HEK293 (cell line): ENCODE data around the gene PCSK6.

Experiments used
- BCL11A ChIP-seq: fragments of 450-650 bp; formaldehyde crosslinking; IDR thresholded peaks from 2 replicates; pipeline ENCODE4 v1.5.1; 2016; ENCODE audit warnings: low read depth, missing biosample characterization, missing genetic modification characterization
- FEZF1 ChIP-seq: fragments of 450-650 bp; formaldehyde crosslinking; IDR thresholded peaks from 2 replicates; pipeline ENCODE4 v1.5.1; 2016; ENCODE audit warnings: missing biosample characterization, missing genetic modification characterization
- KLF1 ChIP-seq: fragments of 450-650 bp; formaldehyde crosslinking; IDR thresholded peaks from 2 replicates; pipeline ENCODE4 v1.5.1; 2016; ENCODE audit warnings: missing biosample characterization, missing genetic modification characterization
- KLF7 ChIP-seq: fragments of 450-650 bp; formaldehyde crosslinking; IDR thresholded peaks from 2 replicates; pipeline ENCODE4 v1.5.1; 2016; ENCODE audit warnings: missing biosample characterization, missing genetic modification characterization, borderline replicate concordance
- ZBTB20 ChIP-seq: fragments of 450-650 bp; formaldehyde crosslinking; IDR thresholded peaks from 2 replicates; pipeline ENCODE4 v1.5.1; 2016; ENCODE audit warnings: missing biosample characterization, missing genetic modification characterization
- ZIC2 ChIP-seq: fragments of 450-650 bp; formaldehyde crosslinking; IDR thresholded peaks from 2 replicates; pipeline ENCODE4 v1.5.1; 2016; ENCODE audit warnings: missing biosample characterization, missing genetic modification characterization
- ZNF132 ChIP-seq: fragments of 450-650 bp; formaldehyde crosslinking; IDR thresholded peaks from 2 replicates; pipeline ENCODE4 v1.5.1; 2017; ENCODE audit warnings: missing biosample characterization, missing genetic modification characterization, borderline replicate concordance
- ZNF211 ChIP-seq: fragments of 450-650 bp; formaldehyde crosslinking; IDR thresholded peaks from 2 replicates; pipeline ENCODE4 v1.5.1; 2016; ENCODE audit warnings: low read depth, missing biosample characterization, missing genetic modification characterization
- ZNF266 ChIP-seq: fragments of 450-650 bp; formaldehyde crosslinking; IDR thresholded peaks from 2 replicates; pipeline ENCODE4 v1.5.1; 2016; ENCODE audit warnings: missing biosample characterization, missing genetic modification characterization, low read depth
- ZNF335 ChIP-seq: fragments of 450-650 bp; formaldehyde crosslinking; conservative IDR thresholded peaks from 2 replicates; pipeline ENCODE4 v1.5.1; 2016; ENCODE audit warnings: missing biosample characterization, missing genetic modification characterization
- ZNF391 ChIP-seq: fragments of 450-650 bp; formaldehyde crosslinking; IDR thresholded peaks from 2 replicates; pipeline ENCODE4 v1.5.1; 2016; ENCODE audit warnings: low read depth, missing biosample characterization, missing genetic modification characterization, borderline replicate concordance
- ZNF433 ChIP-seq: fragments of 450-650 bp; formaldehyde crosslinking; IDR thresholded peaks from 2 replicates; pipeline ENCODE4 v1.5.1; 2016; ENCODE audit warnings: missing biosample characterization, missing genetic modification characterization, low read depth
- ZNF514 ChIP-seq: fragments of 450-650 bp; formaldehyde crosslinking; IDR thresholded peaks from 2 replicates; pipeline ENCODE4 v1.5.1; 2016; ENCODE audit warnings: missing biosample characterization, missing genetic modification characterization
- ZNF521 ChIP-seq: fragments of 450-650 bp; formaldehyde crosslinking; IDR thresholded peaks from 2 replicates; pipeline ENCODE4 v1.5.1; 2017; ENCODE audit warnings: missing biosample characterization, mild to moderate bottlenecking, missing genetic modification characterization
- ZNF623 ChIP-seq: fragments of 450-650 bp; formaldehyde crosslinking; IDR thresholded peaks from 2 replicates; pipeline ENCODE4 v1.5.1; 2016; ENCODE audit warnings: missing biosample characterization, missing genetic modification characterization
- ZNF776 ChIP-seq: fragments of 450-650 bp; formaldehyde crosslinking; IDR thresholded peaks from 2 replicates; pipeline ENCODE4 v1.5.0; 2017; ENCODE audit warnings: missing biosample characterization, missing genetic modification characterization, borderline replicate concordance
- TF ChIP-seq, protein P1 (sequence below): fragments of 450-650 bp; formaldehyde crosslinking; IDR thresholded peaks from 2 replicates; pipeline ENCODE4 v1.5.1; 2016; ENCODE audit warnings: missing biosample characterization, missing genetic modification characterization
- TF ChIP-seq, protein P2 (sequence below): fragments of 450-650 bp; formaldehyde crosslinking; IDR thresholded peaks from 2 replicates; pipeline ENCODE4 v1.5.1; 2016; ENCODE audit warnings: missing biosample characterization, missing genetic modification characterization
- TF ChIP-seq, protein P3 (sequence below): fragments of 450-650 bp; formaldehyde crosslinking; IDR thresholded peaks from 2 replicates; pipeline ENCODE4 v1.5.1; 2017; ENCODE audit warnings: missing biosample characterization, mild to moderate bottlenecking, missing genetic modification characterization, moderate library complexity
- TF ChIP-seq, protein P4 (sequence below): fragments of 450-650 bp; formaldehyde crosslinking; IDR thresholded peaks from 2 replicates; pipeline ENCODE4 v1.5.1; 2016; ENCODE audit warnings: missing biosample characterization, missing genetic modification characterization
- TF ChIP-seq, protein P5 (sequence below): fragments of 450-650 bp; formaldehyde crosslinking; IDR thresholded peaks from 2 replicates; pipeline ENCODE4 v1.5.1; 2016; ENCODE audit warnings: missing biosample characterization, missing genetic modification characterization
- TF ChIP-seq, protein P6 (sequence below): fragments of 450-650 bp; formaldehyde crosslinking; IDR thresholded peaks from 2 replicates; pipeline ENCODE4 v1.5.1; 2016; ENCODE audit warnings: missing biosample characterization, missing genetic modification characterization

PCSK6 gene

DNA sequence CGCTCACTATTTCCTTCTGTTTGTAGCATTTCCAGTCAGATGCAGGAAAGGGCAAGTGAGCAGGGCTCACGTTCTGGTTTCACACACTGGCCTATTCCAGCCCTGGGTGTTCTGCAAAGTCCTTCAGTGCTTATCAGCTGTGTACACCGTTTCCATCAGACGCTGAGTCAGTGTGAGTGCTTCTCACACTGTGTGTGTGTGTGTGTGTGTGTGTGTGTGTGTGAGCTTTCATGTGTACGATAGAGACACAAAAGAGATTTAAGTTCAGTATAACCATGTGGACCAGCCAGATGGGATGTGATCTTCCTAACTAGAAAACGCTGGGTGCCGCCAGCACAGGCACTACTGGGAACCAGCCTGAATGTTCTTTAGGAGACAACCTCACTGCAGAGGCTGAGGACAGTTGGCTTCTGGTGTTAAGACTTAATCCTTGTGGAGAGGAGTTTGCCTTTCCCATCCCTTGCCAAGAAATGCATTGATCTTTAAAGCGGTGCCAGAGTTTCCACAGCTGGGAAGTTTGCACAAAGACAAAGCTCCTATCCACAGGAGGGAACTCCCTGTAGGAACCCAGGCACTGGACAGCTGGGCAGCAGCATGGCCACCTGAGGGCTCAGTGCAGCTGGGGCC lies 233.8 kb downstream of the PCSK6 start (continued):
- TF ChIP-seq, protein P1, sequence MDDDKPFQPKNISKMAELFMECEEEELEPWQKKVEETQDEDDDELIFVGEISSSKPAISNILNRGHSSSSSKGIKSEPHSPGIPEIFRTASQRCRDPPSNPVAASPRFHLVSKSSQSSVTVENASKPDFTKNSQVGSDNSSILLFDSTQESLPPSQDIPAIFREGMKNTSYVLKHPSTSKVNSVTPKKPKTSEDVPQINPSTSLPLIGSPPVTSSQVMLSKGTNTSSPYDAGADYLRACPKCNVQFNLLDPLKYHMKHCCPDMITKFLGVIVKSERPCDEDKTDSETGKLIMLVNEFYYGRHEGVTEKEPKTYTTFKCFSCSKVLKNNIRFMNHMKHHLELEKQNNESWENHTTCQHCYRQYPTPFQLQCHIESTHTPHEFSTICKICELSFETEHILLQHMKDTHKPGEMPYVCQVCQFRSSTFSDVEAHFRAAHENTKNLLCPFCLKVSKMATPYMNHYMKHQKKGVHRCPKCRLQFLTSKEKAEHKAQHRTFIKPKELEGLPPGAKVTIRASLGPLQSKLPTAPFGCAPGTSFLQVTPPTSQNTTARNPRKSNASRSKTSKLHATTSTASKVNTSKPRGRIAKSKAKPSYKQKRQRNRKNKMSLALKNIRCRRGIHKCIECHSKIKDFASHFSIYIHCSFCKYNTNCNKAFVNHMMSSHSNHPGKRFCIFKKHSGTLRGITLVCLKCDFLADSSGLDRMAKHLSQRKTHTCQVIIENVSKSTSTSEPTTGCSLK (tag by site-specific recombination): no peak
- TF ChIP-seq, protein P2, sequence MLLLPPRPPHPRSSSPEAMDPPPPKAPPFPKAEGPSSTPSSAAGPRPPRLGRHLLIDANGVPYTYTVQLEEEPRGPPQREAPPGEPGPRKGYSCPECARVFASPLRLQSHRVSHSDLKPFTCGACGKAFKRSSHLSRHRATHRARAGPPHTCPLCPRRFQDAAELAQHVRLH: no peak
- TF ChIP-seq, protein P3, sequence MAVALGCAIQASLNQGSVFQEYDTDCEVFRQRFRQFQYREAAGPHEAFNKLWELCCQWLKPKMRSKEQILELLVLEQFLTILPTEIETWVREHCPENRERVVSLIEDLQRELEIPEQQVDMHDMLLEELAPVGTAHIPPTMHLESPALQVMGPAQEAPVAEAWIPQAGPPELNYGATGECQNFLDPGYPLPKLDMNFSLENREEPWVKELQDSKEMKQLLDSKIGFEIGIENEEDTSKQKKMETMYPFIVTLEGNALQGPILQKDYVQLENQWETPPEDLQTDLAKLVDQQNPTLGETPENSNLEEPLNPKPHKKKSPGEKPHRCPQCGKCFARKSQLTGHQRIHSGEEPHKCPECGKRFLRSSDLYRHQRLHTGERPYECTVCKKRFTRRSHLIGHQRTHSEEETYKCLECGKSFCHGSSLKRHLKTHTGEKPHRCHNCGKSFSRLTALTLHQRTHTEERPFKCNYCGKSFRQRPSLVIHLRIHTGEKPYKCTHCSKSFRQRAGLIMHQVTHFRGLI: no peak
- no peak for TF ChIP-seq ZNF623 (tag by site-specific recombination)
- TF ChIP-seq KLF7 (tag by site-specific recombination): no peak
- TF ChIP-seq, protein P4, sequence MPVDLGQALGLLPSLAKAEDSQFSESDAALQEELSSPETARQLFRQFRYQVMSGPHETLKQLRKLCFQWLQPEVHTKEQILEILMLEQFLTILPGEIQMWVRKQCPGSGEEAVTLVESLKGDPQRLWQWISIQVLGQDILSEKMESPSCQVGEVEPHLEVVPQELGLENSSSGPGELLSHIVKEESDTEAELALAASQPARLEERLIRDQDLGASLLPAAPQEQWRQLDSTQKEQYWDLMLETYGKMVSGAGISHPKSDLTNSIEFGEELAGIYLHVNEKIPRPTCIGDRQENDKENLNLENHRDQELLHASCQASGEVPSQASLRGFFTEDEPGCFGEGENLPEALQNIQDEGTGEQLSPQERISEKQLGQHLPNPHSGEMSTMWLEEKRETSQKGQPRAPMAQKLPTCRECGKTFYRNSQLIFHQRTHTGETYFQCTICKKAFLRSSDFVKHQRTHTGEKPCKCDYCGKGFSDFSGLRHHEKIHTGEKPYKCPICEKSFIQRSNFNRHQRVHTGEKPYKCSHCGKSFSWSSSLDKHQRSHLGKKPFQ (tag by site-specific recombination): peak; percentile 75; the same call in 1 of the 2 replicates
- no peak for TF ChIP-seq ZNF132
- no peak for TF ChIP-seq ZNF211 (tag by site-specific recombination)
- peak; percentile 20; the same call in 1 of the 2 replicates for TF ChIP-seq ZNF335
- no peak for TF ChIP-seq ZNF266 (tag by site-specific recombination)
- TF ChIP-seq, protein P5, sequence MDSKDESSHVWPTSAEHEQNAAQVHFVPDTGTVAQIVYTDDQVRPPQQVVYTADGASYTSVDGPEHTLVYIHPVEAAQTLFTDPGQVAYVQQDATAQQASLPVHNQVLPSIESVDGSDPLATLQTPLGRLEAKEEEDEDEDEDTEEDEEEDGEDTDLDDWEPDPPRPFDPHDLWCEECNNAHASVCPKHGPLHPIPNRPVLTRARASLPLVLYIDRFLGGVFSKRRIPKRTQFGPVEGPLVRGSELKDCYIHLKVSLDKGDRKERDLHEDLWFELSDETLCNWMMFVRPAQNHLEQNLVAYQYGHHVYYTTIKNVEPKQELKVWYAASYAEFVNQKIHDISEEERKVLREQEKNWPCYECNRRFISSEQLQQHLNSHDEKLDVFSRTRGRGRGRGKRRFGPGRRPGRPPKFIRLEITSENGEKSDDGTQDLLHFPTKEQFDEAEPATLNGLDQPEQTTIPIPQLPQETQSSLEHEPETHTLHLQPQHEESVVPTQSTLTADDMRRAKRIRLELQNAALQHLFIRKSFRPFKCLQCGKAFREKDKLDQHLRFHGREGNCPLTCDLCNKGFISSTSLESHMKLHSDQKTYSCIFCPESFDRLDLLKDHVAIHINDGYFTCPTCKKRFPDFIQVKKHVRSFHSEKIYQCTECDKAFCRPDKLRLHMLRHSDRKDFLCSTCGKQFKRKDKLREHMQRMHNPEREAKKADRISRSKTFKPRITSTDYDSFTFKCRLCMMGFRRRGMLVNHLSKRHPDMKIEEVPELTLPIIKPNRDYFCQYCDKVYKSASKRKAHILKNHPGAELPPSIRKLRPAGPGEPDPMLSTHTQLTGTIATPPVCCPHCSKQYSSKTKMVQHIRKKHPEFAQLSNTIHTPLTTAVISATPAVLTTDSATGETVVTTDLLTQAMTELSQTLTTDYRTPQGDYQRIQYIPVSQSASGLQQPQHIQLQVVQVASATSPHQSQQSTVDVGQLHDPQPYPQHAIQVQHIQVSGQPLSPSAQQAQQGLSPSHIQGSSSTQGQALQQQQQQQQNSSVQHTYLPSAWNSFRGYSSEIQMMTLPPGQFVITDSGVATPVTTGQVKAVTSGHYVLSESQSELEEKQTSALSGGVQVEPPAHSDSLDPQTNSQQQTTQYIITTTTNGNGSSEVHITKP (tag by site-specific recombination): no peak
- TF ChIP-seq ZBTB20: no peak; the same call in 1 of the 2 replicates
- TF ChIP-seq ZNF521 (tag by site-specific recombination): no peak
- no peak for TF ChIP-seq ZNF776 (tag by site-specific recombination)
- TF ChIP-seq ZNF433 (tag by site-specific recombination): no peak
- TF ChIP-seq ZIC2 (tag by site-specific recombination): peak; percentile 17; the same call in 1 of the 2 replicates
- no peak for TF ChIP-seq BCL11A (tag by site-specific recombination)
- TF ChIP-seq KLF1 (tag by site-specific recombination): no peak
- TF ChIP-seq, protein P6, sequence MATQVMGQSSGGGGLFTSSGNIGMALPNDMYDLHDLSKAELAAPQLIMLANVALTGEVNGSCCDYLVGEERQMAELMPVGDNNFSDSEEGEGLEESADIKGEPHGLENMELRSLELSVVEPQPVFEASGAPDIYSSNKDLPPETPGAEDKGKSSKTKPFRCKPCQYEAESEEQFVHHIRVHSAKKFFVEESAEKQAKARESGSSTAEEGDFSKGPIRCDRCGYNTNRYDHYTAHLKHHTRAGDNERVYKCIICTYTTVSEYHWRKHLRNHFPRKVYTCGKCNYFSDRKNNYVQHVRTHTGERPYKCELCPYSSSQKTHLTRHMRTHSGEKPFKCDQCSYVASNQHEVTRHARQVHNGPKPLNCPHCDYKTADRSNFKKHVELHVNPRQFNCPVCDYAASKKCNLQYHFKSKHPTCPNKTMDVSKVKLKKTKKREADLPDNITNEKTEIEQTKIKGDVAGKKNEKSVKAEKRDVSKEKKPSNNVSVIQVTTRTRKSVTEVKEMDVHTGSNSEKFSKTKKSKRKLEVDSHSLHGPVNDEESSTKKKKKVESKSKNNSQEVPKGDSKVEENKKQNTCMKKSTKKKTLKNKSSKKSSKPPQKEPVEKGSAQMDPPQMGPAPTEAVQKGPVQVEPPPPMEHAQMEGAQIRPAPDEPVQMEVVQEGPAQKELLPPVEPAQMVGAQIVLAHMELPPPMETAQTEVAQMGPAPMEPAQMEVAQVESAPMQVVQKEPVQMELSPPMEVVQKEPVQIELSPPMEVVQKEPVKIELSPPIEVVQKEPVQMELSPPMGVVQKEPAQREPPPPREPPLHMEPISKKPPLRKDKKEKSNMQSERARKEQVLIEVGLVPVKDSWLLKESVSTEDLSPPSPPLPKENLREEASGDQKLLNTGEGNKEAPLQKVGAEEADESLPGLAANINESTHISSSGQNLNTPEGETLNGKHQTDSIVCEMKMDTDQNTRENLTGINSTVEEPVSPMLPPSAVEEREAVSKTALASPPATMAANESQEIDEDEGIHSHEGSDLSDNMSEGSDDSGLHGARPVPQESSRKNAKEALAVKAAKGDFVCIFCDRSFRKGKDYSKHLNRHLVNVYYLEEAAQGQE (tag by site-specific recombination): no peak
- no peak for TF ChIP-seq ZNF391
- TF ChIP-seq FEZF1 (tag by site-specific recombination): peak; percentile 62; the same call in 1 of the 2 replicates
- TF ChIP-seq ZNF514 (tag by site-specific recombination): no peak
